Measurements from ENCODE around the gene CROCC.

CROCC gene

DNA sequence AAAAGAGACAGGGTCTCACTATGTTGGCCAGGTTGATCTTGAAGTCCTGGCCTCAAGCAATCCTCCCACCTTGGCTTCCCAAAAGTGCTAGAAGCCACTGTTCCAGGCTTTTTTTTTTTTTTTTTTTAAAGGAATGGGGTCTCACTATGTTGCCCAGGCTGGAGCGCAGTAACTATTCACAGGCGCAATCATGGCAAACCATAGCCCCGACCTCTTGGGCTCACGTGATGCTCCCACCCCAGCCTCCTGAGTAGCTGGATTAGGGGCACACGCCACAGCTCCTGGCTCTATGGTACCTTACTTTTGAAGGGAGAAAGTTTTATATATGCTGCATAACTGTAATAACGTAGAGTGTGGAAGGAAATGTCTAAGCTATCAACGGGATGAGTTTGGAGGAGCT lies 95.7 kb downstream of the CROCC start:
- no peak for DNase-seq

DNA sequence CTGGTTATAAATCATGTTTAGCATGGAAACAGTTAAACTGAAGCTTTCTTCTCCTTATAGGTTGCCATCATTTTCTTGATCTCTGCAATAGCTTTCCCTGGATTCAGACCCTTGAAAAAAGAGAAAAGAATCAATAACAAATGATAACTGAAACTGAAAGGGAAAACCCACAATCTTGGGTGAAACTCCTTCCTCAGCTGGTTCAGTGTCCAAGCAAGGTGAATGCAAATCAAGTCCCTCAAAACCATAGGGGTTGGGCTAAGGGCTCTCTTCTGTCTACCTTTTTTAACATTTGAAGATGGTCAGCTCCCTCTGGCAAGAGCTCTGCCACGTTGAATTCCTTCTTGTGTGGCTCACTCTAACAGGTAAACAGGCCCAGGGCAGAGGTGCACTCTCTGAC lies 97.1 kb downstream of the CROCC start:
- no peak for DNase-seq

DNA sequence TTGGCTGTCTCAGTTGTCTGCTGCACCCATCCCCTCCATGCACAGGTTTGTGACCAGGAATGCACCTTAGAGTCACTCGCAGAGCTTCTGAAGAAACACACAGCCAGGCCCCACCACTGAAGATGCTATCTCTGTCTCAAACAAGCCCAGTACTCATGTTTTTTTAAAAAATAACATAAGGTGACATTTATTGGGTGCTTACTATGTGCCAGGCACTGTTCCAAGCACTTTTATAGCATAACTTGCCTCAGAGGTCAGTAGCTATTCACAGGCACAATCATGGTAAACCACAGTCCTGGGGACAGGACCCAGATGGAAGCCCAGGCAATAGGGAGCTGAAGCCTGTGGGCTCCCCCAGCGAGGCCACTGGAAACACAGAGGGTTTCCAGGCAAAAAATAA lies 98.8 kb downstream of the CROCC start:
- no peak for DNase-seq

DNA sequence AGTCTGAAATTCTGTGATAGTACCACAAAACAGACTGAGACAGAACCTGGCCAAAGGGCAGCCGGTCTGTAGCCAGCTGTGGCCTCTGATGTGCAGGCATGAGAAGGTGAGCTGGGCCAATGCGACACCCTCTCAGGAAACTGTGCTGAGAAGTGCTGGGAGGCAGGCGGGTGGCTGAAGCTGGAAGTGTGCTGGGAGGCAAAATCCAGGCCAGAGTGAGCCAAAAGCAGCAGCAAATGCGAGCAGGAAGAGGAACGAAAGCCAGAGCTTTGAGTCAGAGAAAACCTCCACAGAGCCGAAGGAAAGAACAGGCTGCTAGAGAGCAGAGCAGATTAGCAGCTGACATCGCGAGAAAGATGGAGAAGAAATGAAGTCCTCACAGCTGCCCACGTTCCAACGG lies 100.2 kb downstream of the CROCC start:
- DNase-seq: no peak
